SK-N-SH (cell line): ENCODE results near the gene CALML3.
A peak's percentile ranks its signal among the peaks of the same experiment; 100 is the strongest.

Source experiments
- CTCF ChIP-seq: fragments of 200-600 bp; sonication (generic); IDR thresholded peaks from 2 replicates; pipeline ENCODE4 v1.6.1; 2017; ENCODE audit warnings: antibody characterized with exemption, mild to moderate bottlenecking, moderate library complexity
- EP300 ChIP-seq, 2 experiments: IDR thresholded peaks; 2 replicates each; pipeline versions ENCODE4 v1.4.0 to v1.6.1; 2012; ENCODE audit warnings: borderline replicate concordance in 1 of 2, low read depth in 1 of 2, low read length in 1 of 2
- MAX ChIP-seq: IDR thresholded peaks from 2 replicates; pipeline ENCODE4 v1.4.0; 2012; ENCODE audit warnings: low read depth
- PBX3 ChIP-seq: IDR thresholded peaks from 2 replicates; pipeline ENCODE4; 2012
- POLR2AphosphoS5 ChIP-seq: IDR thresholded peaks from 2 replicates; pipeline ENCODE4 v1.6.1; 2012; ENCODE audit warnings: low read depth, low read length
- RCOR1 ChIP-seq: fragments of 150-350 bp; IDR thresholded peaks from 2 replicates; pipeline ENCODE4 v1.6.1; 2017; ENCODE audit warnings: antibody characterized with exemption, low read length
- REST ChIP-seq: IDR thresholded peaks from 2 replicates; pipeline ENCODE4 v1.6.1; 2012; ENCODE audit warnings: mild to moderate bottlenecking, low read depth, low read length, moderate library complexity
- RXRA ChIP-seq: IDR thresholded peaks from 2 replicates; pipeline ENCODE4 v1.4.0; 2012; ENCODE audit warnings: low read depth, mild to moderate bottlenecking, borderline replicate concordance
- TEAD4 ChIP-seq: IDR thresholded peaks from 2 replicates; pipeline ENCODE4 v1.4.0; 2012; ENCODE audit warnings: mild to moderate bottlenecking, borderline replicate concordance; ENCODE audit not compliant: insufficient read depth

GRCh38 chr10:5551531-5552375, 27.0 kb downstream of the CALML3 start:
- TF ChIP-seq RXRA (no peak), REST (no peak), PBX3 (peak; percentile 23; the same call in 1 of the 2 replicates), CTCF (no peak), RCOR1 (no peak), POLR2AphosphoS5 (no peak), TEAD4 (no peak), MAX (no peak; the same call in 1 of the 2 replicates), EP300 (IDR thresholded peaks at IDR 0.05; ENCODE audit: borderline replicate concordance in 1 of 2, low read depth in 1 of 2, low read length in 1 of 2) (peak in 1 of 2 experiments; percentile 24; a peak in 1 of 4 replicates)
